HG02970 (cell line): ENCODE results near the gene PAM16.

Experiments
- ATAC-seq: cut with Tn5 transposase; IDR thresholded peaks from one replicate; pipeline ENCODE4 v1.9.1; 2021; ENCODE audit warnings: mild to moderate bottlenecking, moderate library complexity, moderate number of reproducible peaks; ENCODE audit not compliant: unreplicated experiment, low FRiP score

Gene PAM16

DNA sequence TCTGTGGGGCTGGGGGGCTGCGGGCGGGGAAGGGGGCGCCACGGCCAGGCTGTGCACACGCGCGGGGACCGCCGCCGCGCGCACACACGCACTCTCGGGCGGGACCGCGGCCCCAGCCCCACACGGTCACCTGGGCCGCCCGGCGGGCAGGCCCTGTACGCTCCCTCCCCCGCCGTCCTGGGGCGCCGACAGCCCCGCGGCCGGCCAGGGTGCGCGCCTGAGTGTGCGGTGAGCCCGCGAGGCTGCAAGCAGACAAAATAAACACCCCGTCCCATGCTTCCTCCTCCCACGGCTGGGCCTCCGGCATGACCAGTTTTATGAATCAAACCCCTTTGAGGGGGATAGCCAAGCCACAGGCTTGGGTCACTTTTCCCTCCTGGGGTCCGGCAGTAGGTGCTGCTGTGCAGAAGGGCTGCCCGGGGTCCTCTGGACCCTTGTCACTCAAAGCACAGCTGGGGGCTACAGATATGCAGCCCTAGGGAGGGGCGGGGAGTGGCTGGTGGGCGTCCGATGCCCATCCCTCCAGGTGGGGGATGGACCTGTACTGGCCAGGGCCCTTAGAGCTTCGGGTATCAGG, 21.0 kb upstream of the PAM16 start:
- ATAC-seq: no peak

GRCh38 chr16:4371357-4372000, 20.4 kb upstream of the PAM16 start, which contains the start of gene VASN:
VASN (plus strand) TSS chr16:4371848; CDS start chr16:4380878, 9,030 bp downstream.
- ATAC-seq: no peak

GRCh38 chr16:4370570-4371356, 19.6 kb upstream of the PAM16 start:
- ATAC-seq: no peak

GRCh38 chr16:4370151-4370550, 19.0 kb upstream of the PAM16 start:
- ATAC-seq: no peak

DNA sequence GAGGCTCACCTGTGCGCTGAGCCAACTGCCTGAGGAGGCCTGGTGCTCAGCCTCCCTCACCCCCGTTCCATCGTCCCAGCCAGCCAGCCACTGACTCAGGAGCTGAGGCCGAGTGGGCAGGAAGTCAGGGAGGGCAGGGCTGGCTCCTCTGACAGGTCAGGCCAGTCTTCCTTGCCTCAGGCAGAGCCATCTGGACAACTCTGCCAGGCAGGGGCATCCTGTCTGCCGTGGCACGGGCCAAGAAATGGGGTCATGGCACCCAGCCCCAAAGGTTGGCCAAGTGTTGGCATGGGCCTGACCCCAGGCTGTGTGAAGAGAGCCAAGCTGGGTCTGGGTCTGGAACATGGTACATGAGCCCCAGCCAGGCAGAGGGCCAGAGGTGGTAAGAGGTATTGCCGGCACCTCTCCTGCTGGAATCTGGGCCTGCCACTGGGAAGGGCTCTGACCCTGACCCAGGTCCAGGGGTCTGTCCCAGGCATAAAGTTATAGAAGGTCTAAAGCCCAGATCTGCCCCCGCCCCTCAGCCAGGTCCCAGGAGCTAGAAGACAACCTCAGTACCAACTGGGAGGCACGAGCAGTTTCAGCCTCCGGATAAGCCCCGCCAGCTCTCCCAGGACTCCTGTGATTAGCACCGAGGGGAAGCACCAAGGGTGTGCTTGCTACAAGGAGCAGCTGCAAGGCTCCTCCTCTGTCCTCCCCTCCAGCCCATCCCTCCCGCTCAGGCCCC, 18.0 kb upstream of the PAM16 start:
- no peak for ATAC-seq

- no peak for ATAC-seq
Measured at GRCh38 chr16:4367393-4367856, 16.3 kb upstream of the PAM16 start.

GRCh38 chr16:4366016-4366415, 14.9 kb upstream of the PAM16 start:
- no peak for ATAC-seq

DNA sequence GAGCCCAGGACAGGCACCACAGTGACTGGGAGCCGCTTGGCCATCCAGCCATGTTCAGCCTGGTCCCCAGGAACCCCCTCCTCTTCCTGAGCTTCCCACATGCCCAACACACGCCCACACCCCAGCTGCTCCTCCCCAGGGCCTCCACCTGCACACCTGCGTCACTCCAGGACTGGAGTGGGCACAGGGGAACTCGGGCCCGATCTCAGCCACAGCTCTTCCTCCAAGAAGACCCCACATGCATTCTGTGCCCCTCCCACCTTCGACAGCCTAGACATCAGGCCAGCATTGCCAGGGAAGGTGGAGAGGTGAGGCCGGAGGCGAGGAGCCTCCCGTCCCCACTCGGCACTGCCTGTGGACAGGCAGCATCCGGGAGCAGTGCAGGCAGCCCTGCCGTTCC, 14.5 kb upstream of the PAM16 start:
- no peak for ATAC-seq

DNA sequence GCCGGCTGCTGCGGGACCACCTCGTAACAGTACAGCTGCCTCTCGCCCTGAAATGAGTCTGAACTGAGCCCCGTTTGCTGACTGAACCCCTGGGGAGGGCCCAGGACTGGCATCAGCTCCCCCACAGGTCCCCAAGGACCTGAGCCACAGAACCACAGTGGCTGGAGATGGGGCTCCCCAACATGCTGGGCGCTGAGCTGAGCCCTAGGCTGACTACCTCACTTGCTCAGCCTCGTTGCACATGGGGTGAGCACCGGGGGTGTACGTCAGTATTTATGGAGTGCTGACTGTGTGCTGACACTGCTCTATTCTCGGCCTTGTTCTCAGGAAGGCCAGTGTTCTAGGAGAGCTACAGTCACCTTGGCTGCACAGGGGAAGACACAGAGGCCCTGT, 13.9 kb upstream of the PAM16 start:
- ATAC-seq: no peak

DNA sequence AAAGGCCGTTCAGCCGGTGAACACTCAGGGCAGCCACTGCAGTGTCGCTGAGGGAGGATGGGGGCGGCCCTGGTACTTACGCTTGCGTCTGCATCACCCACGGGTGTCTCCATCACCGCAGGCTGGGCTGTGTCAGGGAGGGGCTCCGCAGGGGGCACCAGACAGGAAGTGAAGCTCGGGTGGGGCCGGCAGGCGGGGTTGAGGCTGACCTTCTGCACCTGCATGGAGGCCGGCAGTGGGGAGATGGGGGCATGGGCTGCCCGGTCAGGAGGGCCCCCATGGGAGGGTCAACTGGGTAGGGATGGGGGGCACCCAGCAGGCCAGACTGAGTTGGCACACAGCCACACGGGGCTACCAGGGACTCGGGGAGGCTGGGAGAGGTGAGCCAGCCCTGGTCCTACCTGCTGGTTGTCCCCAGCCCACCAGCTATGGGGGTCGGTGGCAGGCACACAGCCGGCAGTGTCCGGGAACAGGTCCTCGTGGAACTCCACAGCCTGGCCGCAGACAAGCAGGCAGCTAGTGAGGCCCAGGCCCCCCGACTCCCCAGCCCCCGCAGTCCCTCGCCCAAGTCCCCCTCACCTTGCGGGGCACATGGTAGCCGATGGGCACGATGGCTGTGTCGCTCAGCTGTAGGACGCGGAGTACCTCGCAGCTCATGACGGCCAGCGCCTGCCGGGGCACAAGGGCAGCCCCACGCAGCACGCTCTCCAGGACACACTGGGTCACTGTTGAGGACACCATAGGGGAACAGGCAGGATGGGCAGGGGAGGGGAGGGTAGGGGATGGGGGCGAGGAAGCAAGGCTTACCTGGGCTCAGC, 13.3 kb upstream of the PAM16 start:
- no peak for ATAC-seq

DNA sequence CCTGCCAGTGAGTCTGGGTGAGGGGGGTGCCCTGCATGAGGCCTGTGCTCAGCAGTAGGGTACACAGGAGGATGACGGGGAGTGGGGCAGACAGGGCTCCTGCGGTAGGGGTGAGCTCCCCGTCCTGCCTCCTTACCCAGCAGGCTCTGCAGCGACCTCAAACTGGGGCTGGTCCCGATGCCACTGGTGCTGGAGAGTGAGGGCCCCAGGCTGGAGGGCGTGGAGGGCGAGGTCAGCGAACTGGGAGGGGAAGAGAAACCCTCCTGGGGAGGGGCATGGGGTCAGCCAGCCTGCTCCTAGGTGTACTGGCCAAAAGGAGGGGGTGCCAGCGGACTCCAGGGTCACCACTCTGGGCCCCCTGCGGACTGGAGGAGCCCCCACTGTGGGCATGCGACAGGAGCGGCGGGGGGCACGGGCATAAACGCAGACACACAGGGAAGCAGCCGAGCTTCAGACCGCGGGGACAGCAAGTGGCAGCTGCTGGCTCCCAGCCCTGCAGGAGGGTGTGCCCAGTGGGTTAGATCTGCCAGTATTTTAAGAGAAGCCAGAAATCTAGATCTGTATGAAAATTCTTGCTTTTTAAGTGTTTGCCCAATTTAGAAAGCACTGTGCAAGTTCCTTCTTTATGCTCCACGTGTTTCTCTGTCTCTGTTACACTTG, 11.5 kb upstream of the PAM16 start:
- no peak for ATAC-seq

- ATAC-seq: no peak
Measured at GRCh38 chr16:4361944-4362311, 10.8 kb upstream of the PAM16 start.

GRCh38 chr16:4361033-4361943, 10.2 kb upstream of the PAM16 start:
- no peak for ATAC-seq

DNA sequence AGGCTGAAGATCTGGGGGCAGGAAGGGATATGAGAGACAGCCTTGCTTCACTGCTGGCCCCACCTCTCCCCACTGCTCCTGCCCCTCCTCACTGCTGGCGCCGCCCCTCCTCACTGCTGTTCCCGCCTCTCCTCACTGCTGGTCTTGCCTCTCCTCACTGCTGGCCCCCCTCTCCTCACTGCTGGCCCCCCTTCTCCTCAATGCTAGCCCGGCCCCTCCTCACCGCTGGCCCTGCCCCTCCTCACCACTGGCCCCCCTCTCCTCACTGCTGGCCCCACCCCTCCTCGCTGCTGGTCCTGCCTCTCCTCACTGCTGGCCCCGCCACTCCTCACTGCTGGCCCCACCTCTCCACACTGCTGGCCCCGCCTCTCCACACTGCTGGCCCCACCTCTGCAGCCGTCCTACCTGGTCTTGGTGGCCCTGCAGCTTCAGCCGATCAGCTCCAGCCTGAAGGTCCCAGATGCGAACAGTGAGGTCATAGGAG, 9.5 kb upstream of the PAM16 start:
- no peak for ATAC-seq

DNA sequence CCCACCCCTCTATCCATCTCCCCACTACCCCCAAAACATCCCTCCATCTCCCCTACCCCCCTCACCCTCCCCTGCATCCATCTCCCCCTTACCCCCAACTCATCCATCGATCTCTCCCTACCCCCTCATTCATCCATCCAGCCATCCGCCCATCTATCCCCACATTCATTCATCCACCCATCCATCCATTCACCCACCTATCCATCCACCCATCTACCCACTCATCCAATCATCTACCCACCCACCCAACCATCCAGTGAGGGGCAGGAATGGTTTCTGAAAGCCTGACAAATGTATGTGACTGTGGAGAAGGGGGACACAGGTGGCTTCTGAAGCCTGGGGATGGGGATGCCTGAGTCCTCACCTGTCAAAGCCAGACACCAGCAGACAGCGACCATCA, 8.8 kb upstream of the PAM16 start:
- ATAC-seq: no peak

GRCh38 chr16:4358831-4359561, 7.9 kb upstream of the PAM16 start:
- no peak for ATAC-seq

- ATAC-seq: no peak
Measured at GRCh38 chr16:4358236-4358635, 7.1 kb upstream of the PAM16 start.

GRCh38 chr16:4356820-4357219, 5.7 kb upstream of the PAM16 start:
- ATAC-seq: no peak
